Measurements from ENCODE around the gene SYT11. TPM values are rescaled to one million over a fixed set of nuclear protein-coding genes. Genes with fewer than 3 reads are reported as not detected.

SYT11 gene
- total and polyA plus RNA-seq, 5 donors from 2014 or later: 14.4 to 34.1 (median 21.4) TPM

DNA sequence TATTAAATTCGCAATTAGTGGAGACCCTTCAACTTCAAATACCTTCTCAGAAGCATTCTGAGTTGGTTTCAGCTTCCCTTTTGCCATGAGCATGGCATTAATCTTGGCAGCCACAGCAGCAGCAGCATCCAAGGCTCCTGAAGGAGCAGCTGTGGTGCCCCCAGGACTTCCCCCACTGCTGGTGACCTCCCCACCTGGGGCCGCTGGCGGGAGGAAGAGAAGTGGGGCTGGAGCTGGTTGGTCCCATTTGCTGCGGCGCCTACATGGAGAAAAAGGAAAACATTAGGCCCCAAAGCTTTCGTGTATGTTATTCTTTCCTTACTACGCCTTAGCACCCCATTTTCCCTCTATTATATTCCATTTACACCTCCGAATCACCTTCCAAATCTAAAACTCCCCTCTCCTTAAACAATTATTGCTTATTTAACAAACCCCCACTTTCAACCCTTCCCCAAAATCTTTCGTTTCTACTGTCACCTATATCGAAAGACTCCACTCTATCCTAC lies 74.3 kb downstream of the SYT11 start:
- Histone ChIP-seq H3K36me3 (ENCODE audit: control insufficient read depth, insufficient read depth, low read length) (peaks cover 40% of the 10 kb centered on the region), H3K4me1 (ENCODE audit: control insufficient read depth, insufficient read depth, low read length, poor library complexity, severe bottlenecking) (peaks cover 48% of the 10 kb centered on the region), H3K4me3 (ENCODE audit: low read depth, low read length) (peak overlapping the region; percentile 86), H3K27ac (ENCODE audit: insufficient read depth, low read length, poor library complexity, severe bottlenecking) (peak overlapping the region; percentile 90), H3K27me3 (ENCODE audit: control insufficient read depth, insufficient read depth, low read length) (no peaks in the 10 kb centered on the region), H3K9me3 (ENCODE audit: control insufficient read depth in 2 of 2, low read length in 2 of 2) (no peaks in the 10 kb centered on the region)
- Mint-ChIP-seq H3K4me1 (peaks cover 13 to 48% (median 31%) of the 10 kb centered on the region in 4 donors), H3K27ac (no peak overlapping the region), H3K27me3 (no peaks in the 10 kb centered on the region), H3K9me3 (no peaks in the 10 kb centered on the region), H3K4me3 (no peak overlapping the region), H3K36me3 (peaks cover 19% of the 10 kb centered on the region)
- no peak for ATAC-seq (ENCODE audit: low read depth in 2 of 2)
- no peak for DNase-seq

DNA sequence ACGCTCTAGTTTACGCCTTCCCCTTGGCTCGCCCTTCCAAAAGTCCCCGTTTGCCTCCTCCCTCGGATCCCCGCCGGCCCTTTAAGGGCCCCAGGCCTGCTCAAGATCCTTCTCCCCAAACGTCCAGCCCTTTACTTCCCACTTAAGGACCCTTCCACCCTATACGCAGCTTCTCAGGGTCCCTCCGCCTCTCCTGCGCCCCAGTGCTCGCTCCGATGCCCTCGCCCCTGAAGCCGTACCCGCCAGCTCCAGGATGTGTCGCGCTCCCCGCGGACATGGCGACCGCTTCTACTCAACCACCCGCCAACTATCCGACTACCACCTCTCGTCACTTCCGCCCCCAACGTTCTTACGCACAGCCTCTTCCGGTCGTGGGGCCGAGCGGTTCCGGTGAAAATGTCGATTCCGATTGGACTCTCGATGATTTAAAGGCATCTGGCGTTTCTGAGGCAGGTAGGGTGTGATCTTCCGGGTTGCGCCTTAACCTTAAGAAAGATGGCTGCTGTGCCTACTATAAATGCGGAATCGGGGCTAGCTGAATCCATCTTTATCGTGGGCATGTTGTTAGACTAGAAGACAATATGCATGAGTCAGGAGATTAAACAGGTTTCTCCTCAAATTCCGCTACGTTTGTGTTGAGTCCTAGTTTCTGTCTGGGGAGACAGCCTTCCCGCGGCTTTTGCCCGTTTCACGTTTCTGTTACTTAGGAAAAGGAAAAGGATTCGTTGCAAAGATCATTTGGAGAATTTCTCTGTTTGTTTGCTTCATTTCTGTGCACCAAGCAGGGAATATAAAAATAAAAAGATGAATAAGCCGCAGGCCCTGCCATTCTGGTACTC lies 74.9 kb downstream of the SYT11 start, which contains the start of gene KHDC4:
Gene KHDC4 (minus strand): TSS at position 317 of the 839 bp plus-strand sequence. CDS start 40 bp downstream, at position 277.
- Mint-ChIP-seq H3K36me3 (peaks cover 14% of the 10 kb centered on the region), H3K4me3 (peak within 1 kb of the TSS in 2 of 4 donors; percentile 46 to 82), H3K4me1 (peaks cover 11 to 44% (median 26%) of the 10 kb centered on the region in 4 donors), H3K9me3 (no peaks in the 10 kb centered on the region), H3K27ac (peak within 1 kb of the TSS in 1 of 3 donors; percentile 14), H3K27me3 (no peaks in the 10 kb centered on the region)
- Histone ChIP-seq H3K4me3 (ENCODE audit: low read depth, low read length) (peak within 1 kb of the TSS; percentile 94), H3K27me3 (ENCODE audit: control insufficient read depth, insufficient read depth, low read length) (no peaks in the 10 kb centered on the region), H3K9me3 (ENCODE audit: control insufficient read depth in 2 of 2, low read length in 2 of 2) (no peaks in the 10 kb centered on the region), H3K4me1 (ENCODE audit: control insufficient read depth, insufficient read depth, low read length, poor library complexity, severe bottlenecking) (peaks cover 48% of the 10 kb centered on the region), H3K27ac (ENCODE audit: insufficient read depth, low read length, poor library complexity, severe bottlenecking) (peak within 1 kb of the TSS; percentile 90), H3K36me3 (ENCODE audit: control insufficient read depth, insufficient read depth, low read length) (peaks cover 34% of the 10 kb centered on the region)
- DNase-seq (peak; percentile 93 to 100 (median 98)), ATAC-seq (ENCODE audit: low read depth in 2 of 2) (peak; percentile 96 to 98)

Other genes starting within 250 kb of the SYT11 start
- gene MSTO1, start 249.3 kb upstream of the SYT11 start, total RNA-seq: 46.0 TPM
- 10 to 100 TPM in 3 of 4 donors, 1 to 10 TPM in 1; 7.0 to 13.7 (median 11.6) TPM for gene MSTO1, start 249.3 kb upstream of the SYT11 start, polyA plus RNA-seq
- gene YY1AP1, start 170.8 kb upstream of the SYT11 start, total RNA-seq: 96.5 TPM
- gene YY1AP1, start 170.8 kb upstream of the SYT11 start, polyA plus RNA-seq: 10 to 100 TPM; 39.2 to 46.9 (median 43.3) TPM
- gene DAP3, start 170.5 kb upstream of the SYT11 start, total RNA-seq: 120 TPM
- gene DAP3, start 170.5 kb upstream of the SYT11 start, polyA plus RNA-seq: 100 to 1,000 TPM; 117 to 133 (median 126) TPM
- 105 TPM for gene GON4L, start 2.4 kb upstream of the SYT11 start, total RNA-seq
- gene GON4L, start 2.4 kb upstream of the SYT11 start, polyA plus RNA-seq: 10 to 100 TPM; 22.3 to 35.3 (median 26.3) TPM
- 55.8 TPM for gene RIT1, start 51.8 kb downstream of the SYT11 start, total RNA-seq
- gene RIT1, start 51.8 kb downstream of the SYT11 start, polyA plus RNA-seq: 10 to 100 TPM; 25.0 to 32.1 (median 29.0) TPM
- gene KHDC4, start 74.8 kb downstream of the SYT11 start, total RNA-seq: 60.1 TPM
- gene KHDC4, start 74.8 kb downstream of the SYT11 start, polyA plus RNA-seq: 10 to 100 TPM in 1 of 4 donors, 1 to 10 TPM in 3; 7.4 to 10.8 (median 8.3) TPM
- gene RXFP4, start 82.1 kb downstream of the SYT11 start, total RNA-seq: not detected
- 1 to 10 TPM in 1 of 4 donors, under 1 TPM in 1, not detected in 2; 0.32 to 1.4 TPM for gene RXFP4, start 82.1 kb downstream of the SYT11 start, polyA plus RNA-seq
- gene ARHGEF2, start 119.0 kb downstream of the SYT11 start, total RNA-seq: 108 TPM
- 10 to 100 TPM; 16.1 to 19.2 (median 16.3) TPM for gene ARHGEF2, start 119.0 kb downstream of the SYT11 start, polyA plus RNA-seq
- gene SSR2, start 161.4 kb downstream of the SYT11 start, total RNA-seq: 196 TPM
- gene SSR2, start 161.4 kb downstream of the SYT11 start, polyA plus RNA-seq: 100 to 1,000 TPM; 358 to 421 (median 392) TPM
- gene UBQLN4, start 194.2 kb downstream of the SYT11 start, total RNA-seq: 19.1 TPM
- 1 to 10 TPM; 4.4 to 7.1 (median 5.5) TPM for gene UBQLN4, start 194.2 kb downstream of the SYT11 start, polyA plus RNA-seq
- 20.2 TPM for gene LAMTOR2, start 195.2 kb downstream of the SYT11 start, total RNA-seq
- 100 to 1,000 TPM; 107 to 162 (median 130) TPM for gene LAMTOR2, start 195.2 kb downstream of the SYT11 start, polyA plus RNA-seq
- 1.5 TPM for gene RAB25, start 201.6 kb downstream of the SYT11 start, total RNA-seq
- 1 to 10 TPM in 2 of 4 donors, under 1 TPM in 2; 0.83 to 1.7 (median 0.93) TPM for gene RAB25, start 201.6 kb downstream of the SYT11 start, polyA plus RNA-seq
- not detected for gene MEX3A, start 222.9 kb downstream of the SYT11 start, total RNA-seq
- gene MEX3A, start 222.9 kb downstream of the SYT11 start, polyA plus RNA-seq: not detected